SK-N-SH (cell line): ENCODE measurements around the gene UBE2K. TPM values are rescaled to one million over a fixed set of nuclear protein-coding genes. Genes with fewer than 3 reads are reported as not detected.

ENCODE experiments used
- CTCF ChIA-PET: fragments of 300-600, 350-600 bp; formaldehyde crosslinking; extraction: SDS; loops from one replicate; lab custom pipeline; 2021; lab: Yijun Ruan, JAX
- POLR2A ChIA-PET: fragments of 350-600 bp; sonication (Branson Sonifier 250); formaldehyde crosslinking; extraction: SDS; loops from one replicate; lab custom pipeline; 2020; ENCODE audit warnings: antibody characterized with exemption, inconsistent platforms; lab: Yijun Ruan, JAX
- DNase-seq: peaks from one replicate; pipeline ENCODE4 v3.0.0; 2012
- H2AFZ ChIP-seq: fragments of 200-600 bp; sonication (generic); 2 replicates; pipeline ENCODE4 v1.8.1; 2016; ENCODE audit warnings: antibody characterized with exemption, mild to moderate bottlenecking, low read depth
- H3F3A ChIP-seq: fragments of 200-600 bp; sonication (generic); replicated peaks from 2 replicates; pipeline ENCODE3; 2016; ENCODE audit warnings: antibody characterized with exemption, mild to moderate bottlenecking; ENCODE audit not compliant: insufficient read depth
- H3K27ac ChIP-seq, 2 experiments: fragments of 200-500 bp in 1 of 2; fragments of 200-600 bp in 1 of 2; sonication (Bioruptor generic) in 1 of 2; sonication (generic), shearing (Covaris generic) in 1 of 2; 2 replicates each; pipeline versions ENCODE4 v1.5.1 to v1.6.1; 2014 to 2016; ENCODE audit warnings: low read depth in 2 of 2, inconsistent platforms in 1 of 2, low read length in 1 of 2, mild to moderate bottlenecking in 1 of 2, mixed read lengths in 1 of 2
- H3K27me3 ChIP-seq: fragments of 200-600 bp; sonication (generic), shearing (Covaris generic); 2 replicates; pipeline ENCODE4 v1.6.1; 2016; ENCODE audit warnings: mixed run types; ENCODE audit not compliant: insufficient read depth
- H3K36me3 ChIP-seq, 2 experiments: fragments of 200-500 bp in 1 of 2; fragments of 200-600 bp in 1 of 2; sonication (Bioruptor generic) in 1 of 2; sonication (generic) in 1 of 2; replicated peaks in 1 of 2; 2 replicates each; pipeline versions ENCODE3 to v1.5.1; 2014 to 2016; ENCODE audit warnings: low read length in 1 of 2, mild to moderate bottlenecking in 1 of 2; ENCODE audit not compliant: insufficient read depth in 2 of 2, control insufficient read depth in 1 of 2
- H3K4me1 ChIP-seq, 2 experiments: fragments of 200-500 bp in 1 of 2; fragments of 200-600 bp in 1 of 2; sonication (Bioruptor generic) in 1 of 2; sonication (generic), shearing (Covaris generic) in 1 of 2; 2 replicates each; pipeline versions ENCODE4 v1.5.1 to v1.6.1; 2014 to 2016; ENCODE audit warnings: low read depth in 1 of 2, low read length in 1 of 2, mixed run types in 1 of 2; ENCODE audit not compliant: insufficient read depth in 2 of 2, control insufficient read depth in 1 of 2
- H3K4me2 ChIP-seq: fragments of 200-600 bp; sonication (generic), shearing (Covaris generic); 2 replicates; pipeline ENCODE4 v1.6.1; 2017; ENCODE audit warnings: mixed run types
- H3K4me3 ChIP-seq, 2 experiments: fragments of 200-500 bp in 1 of 2; fragments of 200-600 bp in 1 of 2; sonication (Bioruptor generic) in 1 of 2; sonication (generic), shearing (Covaris generic) in 1 of 2; 2 replicates each; pipeline versions ENCODE4 v1.5.1 to v1.8.1; 2014 to 2016; ENCODE audit warnings: low read depth in 2 of 2, inconsistent platforms in 1 of 2, low read length in 1 of 2, mild to moderate bottlenecking in 1 of 2, mixed read lengths in 1 of 2, moderate library complexity in 1 of 2
- H3K79me2 ChIP-seq: fragments of 200-600 bp; sonication (generic); 2 replicates; pipeline ENCODE4 v1.8.1; 2017; ENCODE audit warnings: mild to moderate bottlenecking; ENCODE audit not compliant: insufficient read depth
- H3K9ac ChIP-seq: fragments of 200-600 bp; sonication (generic); 2 replicates; pipeline ENCODE4 v1.6.1; 2017; ENCODE audit warnings: mixed run types
- H3K9me2 ChIP-seq: fragments of 200-600 bp; sonication (generic); 2 replicates; pipeline ENCODE4 v1.6.1; 2017; ENCODE audit warnings: mixed run types
- H3K9me3 ChIP-seq: fragments of 200-600 bp; sonication (generic); 2 replicates; pipeline ENCODE4 v1.6.1; 2017; ENCODE audit warnings: mixed run types, mild to moderate bottlenecking, moderate library complexity
- H4K20me1 ChIP-seq: fragments of 200-600 bp; sonication (generic); 2 replicates; pipeline ENCODE4 v1.6.1; 2017; ENCODE audit warnings: mild to moderate bottlenecking, mixed run types; ENCODE audit not compliant: insufficient read depth
- CHD2 ChIP-seq: fragments of 150-350 bp; IDR thresholded peaks from 2 replicates; pipeline ENCODE4 v1.6.1; 2018; ENCODE audit warnings: low read length; ENCODE audit not compliant: partially characterized antibody
- CTCF ChIP-seq: fragments of 200-600 bp; sonication (generic); IDR thresholded peaks from 2 replicates; pipeline ENCODE4 v1.6.1; 2017; ENCODE audit warnings: antibody characterized with exemption, mild to moderate bottlenecking, moderate library complexity
- EZH2phosphoT487 ChIP-seq: fragments of 200-600 bp; sonication (generic); IDR thresholded peaks from 2 replicates; pipeline ENCODE4 v1.6.1; 2017; ENCODE audit warnings: low read depth, mixed run types, mild to moderate bottlenecking, antibody characterized with exemption, moderate library complexity, borderline replicate concordance
- FOXM1 ChIP-seq: IDR thresholded peaks from 2 replicates; pipeline ENCODE4 v1.4.0; 2012; ENCODE audit warnings: low read depth, mild to moderate bottlenecking
- GATA2 ChIP-seq: sonication (generic); formaldehyde crosslinking; IDR thresholded peaks from 2 replicates; pipeline ENCODE4 v1.5.0; 2020; ENCODE audit warnings: mild to moderate bottlenecking, missing genetic modification reagents
- JUND ChIP-seq: IDR thresholded peaks from 2 replicates; pipeline ENCODE4 v1.4.0; 2012
- MEF2A ChIP-seq: IDR thresholded peaks from 2 replicates; pipeline ENCODE4 v1.4.0; 2012; ENCODE audit warnings: low read depth, borderline replicate concordance
- MXI1 ChIP-seq: IDR thresholded peaks from 2 replicates; pipeline ENCODE4 v1.6.1; 2012; ENCODE audit warnings: mild to moderate bottlenecking, low read depth, low read length, improper control_type of control experiment
- NFIC ChIP-seq: IDR thresholded peaks from 2 replicates; pipeline ENCODE4 v1.4.0; 2012; ENCODE audit warnings: borderline replicate concordance
- NRF1 ChIP-seq: IDR thresholded peaks from 2 replicates; pipeline ENCODE4 v1.6.1; 2012; ENCODE audit warnings: low read depth, mild to moderate bottlenecking, low read length
- PBX3 ChIP-seq: IDR thresholded peaks from 2 replicates; pipeline ENCODE4; 2012
- RCOR1 ChIP-seq: fragments of 150-350 bp; IDR thresholded peaks from 2 replicates; pipeline ENCODE4 v1.6.1; 2017; ENCODE audit warnings: antibody characterized with exemption, low read length
- RFX5 ChIP-seq: IDR thresholded peaks from 2 replicates; pipeline ENCODE4 v1.6.1; 2012; ENCODE audit warnings: mild to moderate bottlenecking, improper control_type of control experiment, low read length
- SIN3A ChIP-seq: IDR thresholded peaks from 2 replicates; pipeline ENCODE4 v1.6.1; 2012; ENCODE audit warnings: low read depth, mild to moderate bottlenecking, low read length, moderate library complexity, borderline replicate concordance
- SMC3 ChIP-seq: IDR thresholded peaks from 2 replicates; pipeline ENCODE4 v1.6.1; 2012; ENCODE audit warnings: low read depth, low read length, improper control_type of control experiment
- TCF12 ChIP-seq: IDR thresholded peaks from 2 replicates; pipeline ENCODE4 v1.4.0; 2012
- TEAD4 ChIP-seq: IDR thresholded peaks from 2 replicates; pipeline ENCODE4 v1.4.0; 2012; ENCODE audit warnings: mild to moderate bottlenecking, borderline replicate concordance; ENCODE audit not compliant: insufficient read depth
- USF2 ChIP-seq: fragments of 150-350 bp; IDR thresholded peaks from 2 replicates; pipeline ENCODE4 v1.6.1; 2017; ENCODE audit warnings: antibody characterized with exemption, low read length, low read depth, borderline replicate concordance
- YY1 ChIP-seq: IDR thresholded peaks from 2 replicates; pipeline ENCODE4 v1.4.0; 2012; ENCODE audit warnings: low read depth, mild to moderate bottlenecking
- WGBS: methylation state at CpG from one replicate; pipeline ENCODE4 v1.1.6; 2017; ENCODE audit warnings: low lambda C conversion rate; 5-methylcytosine and 5-hydroxymethylcytosine counted together
- polyA plus RNA-seq, 3 experiments: library from polyadenylated mRNA; depleted of rRNA; stranded (reverse); fragments of >200 nt; gene quantifications; 2 replicates each; pipeline ENCODE4 v1.2.3, GENCODE V29; 2012

The UBE2K gene
- polyA plus RNA-seq, 1 of the 3 experiments (the other 2 are of a cell fraction): 102 TPM

DNA sequence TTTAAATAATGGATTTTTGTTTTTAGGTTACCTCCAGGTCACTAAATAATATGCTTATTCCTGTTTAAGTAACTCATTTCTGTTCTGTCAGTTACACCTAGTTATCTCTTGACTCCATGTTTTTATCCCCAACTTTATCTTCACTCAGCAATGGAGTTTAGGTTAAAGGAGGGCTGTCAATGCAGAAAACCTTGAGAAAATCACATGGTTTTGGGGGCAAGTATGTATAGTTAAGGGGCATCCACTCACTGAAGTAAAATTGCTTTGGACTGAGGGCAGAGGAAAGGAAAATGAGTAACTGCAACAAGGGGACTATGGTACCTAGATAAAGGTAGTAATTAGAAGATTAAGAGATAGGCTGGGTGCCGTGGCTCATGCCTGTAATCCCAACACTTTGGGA, 87.1 kb downstream of the UBE2K start:
- H3K4me2 ChIP-seq: no peak overlapping the region
- ChIA-PET CTCF (no interaction called here), POLR2A (no interaction called here)
- no peaks in the 10 kb centered on the region for H3K4me1 ChIP-seq
- H3K27ac ChIP-seq: no peak overlapping the region
- no peaks in the 10 kb centered on the region for H4K20me1 ChIP-seq
- peaks cover 26% of the 10 kb centered on the region for H3F3A ChIP-seq
- no peak for TF ChIP-seq CTCF
- TF ChIP-seq USF2: no peak
- TF ChIP-seq SMC3: no peak
- no peak for TF ChIP-seq CHD2
- TF ChIP-seq NFIC: no peak
- no peak for TF ChIP-seq SIN3A
- TF ChIP-seq TEAD4: no peak
- no peak for TF ChIP-seq GATA2 (CRISPR knock-in tag)
- TF ChIP-seq MEF2A: no peak
- TF ChIP-seq TCF12: no peak
- TF ChIP-seq RFX5: no peak
- no peak for TF ChIP-seq EZH2phosphoT487
- TF ChIP-seq FOXM1: no peak
- no peak for TF ChIP-seq YY1
- no peak for TF ChIP-seq NRF1
- TF ChIP-seq PBX3: no peak
- TF ChIP-seq JUND: no peak
- TF ChIP-seq RCOR1: no peak
- no peak for TF ChIP-seq MXI1
- H3K36me3 ChIP-seq: peaks cover 20 to 29% of the 10 kb centered on the region in 2 experiments
- H2AFZ ChIP-seq: no peak overlapping the region
- no peaks in the 10 kb centered on the region for H3K9me2 ChIP-seq
- H3K79me2 ChIP-seq: no peaks in the 10 kb centered on the region
- no peaks in the 10 kb centered on the region for H3K27me3 ChIP-seq
- H3K9ac ChIP-seq: no peak overlapping the region
- WGBS: 90% methylated on average over 1 of the region's 1 CpG
- H3K9me3 ChIP-seq: no peaks in the 10 kb centered on the region
- no peak for DNase-seq
- no peak overlapping the region for H3K4me3 ChIP-seq
